Activated naive CD4-positive, alpha-beta T cell (primary cell): Measurements from ENCODE around the gene AQP2.

Experiments used
- DNase-seq, 4 experiments: peaks; one replicate each; lab custom pipeline; 2025; lab: John Stamatoyannopoulos, UW

AQP2 gene

GRCh38 chr12:49955899-49956662 lies 5.5 kb downstream of the AQP2 start:
- no peak for DNase-seq

DNA sequence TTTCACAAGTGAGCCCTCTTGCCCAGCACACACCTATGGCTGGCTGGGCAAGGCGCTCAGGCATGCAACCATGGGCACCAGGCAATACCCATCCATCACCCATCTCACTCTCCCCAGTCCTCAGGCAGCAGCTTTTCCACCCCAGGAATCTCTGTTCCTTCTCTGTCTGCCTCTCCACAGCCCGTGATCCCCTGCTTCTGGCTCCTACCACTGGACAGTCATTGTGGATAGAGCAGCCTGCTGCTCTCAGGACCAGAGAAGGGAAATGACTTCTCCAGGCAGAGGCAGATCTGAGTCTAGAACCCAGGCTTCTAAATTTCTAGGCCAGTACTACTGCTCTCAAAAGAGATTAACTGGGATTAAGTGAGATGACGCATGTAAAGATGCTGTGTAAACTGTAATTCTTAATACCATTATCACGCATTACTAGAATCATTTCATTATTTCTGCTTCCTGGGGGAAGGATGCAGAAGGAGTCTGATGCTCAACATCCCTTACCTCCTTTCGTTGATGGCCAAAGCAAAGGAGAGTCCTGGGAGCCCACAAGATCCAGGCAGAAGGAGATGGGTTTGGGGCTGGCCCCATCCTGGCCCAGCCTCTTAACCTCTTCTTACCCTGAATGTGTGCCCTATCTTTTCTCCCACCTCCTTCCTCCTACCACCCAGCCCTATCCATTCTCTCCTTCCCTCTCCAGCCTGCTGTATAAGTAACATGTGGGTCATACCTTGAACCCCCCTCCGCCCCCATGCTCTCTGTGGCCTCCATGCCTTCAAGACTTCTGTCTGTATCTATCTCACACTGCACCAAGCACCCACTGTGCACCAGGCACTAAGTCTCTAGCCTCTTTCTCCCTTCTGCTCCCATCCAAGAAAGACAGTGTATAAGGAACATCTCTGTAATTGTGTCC lies 6.4 kb downstream of the AQP2 start:
- no peak for DNase-seq

GRCh38 chr12:49957570-49957967 lies 7.0 kb downstream of the AQP2 start:
- no peak for DNase-seq

- no peak for DNase-seq
Observed at GRCh38 chr12:49959685-49960473, 9.3 kb downstream of the AQP2 start.

- DNase-seq, result no peak
Observed at GRCh38 chr12:49960474-49961110, 10.1 kb downstream of the AQP2 start.

- no peak for DNase-seq
Observed at GRCh38 chr12:49961111-49961922, 10.8 kb downstream of the AQP2 start, which contains the start of gene AQP5. TSS of gene AQP5 (plus strand) at chr12:49961872. CDS start at chr12:49962018, 146 bp downstream.

- DNase-seq, result no peak
Observed at GRCh38 chr12:49961993-49962764, 11.6 kb downstream of the AQP2 start.

- DNase-seq, result no peak
Observed at GRCh38 chr12:49962861-49963765, 12.6 kb downstream of the AQP2 start.

- no peak for DNase-seq
Observed at GRCh38 chr12:49963976-49964815, 13.7 kb downstream of the AQP2 start.

DNA sequence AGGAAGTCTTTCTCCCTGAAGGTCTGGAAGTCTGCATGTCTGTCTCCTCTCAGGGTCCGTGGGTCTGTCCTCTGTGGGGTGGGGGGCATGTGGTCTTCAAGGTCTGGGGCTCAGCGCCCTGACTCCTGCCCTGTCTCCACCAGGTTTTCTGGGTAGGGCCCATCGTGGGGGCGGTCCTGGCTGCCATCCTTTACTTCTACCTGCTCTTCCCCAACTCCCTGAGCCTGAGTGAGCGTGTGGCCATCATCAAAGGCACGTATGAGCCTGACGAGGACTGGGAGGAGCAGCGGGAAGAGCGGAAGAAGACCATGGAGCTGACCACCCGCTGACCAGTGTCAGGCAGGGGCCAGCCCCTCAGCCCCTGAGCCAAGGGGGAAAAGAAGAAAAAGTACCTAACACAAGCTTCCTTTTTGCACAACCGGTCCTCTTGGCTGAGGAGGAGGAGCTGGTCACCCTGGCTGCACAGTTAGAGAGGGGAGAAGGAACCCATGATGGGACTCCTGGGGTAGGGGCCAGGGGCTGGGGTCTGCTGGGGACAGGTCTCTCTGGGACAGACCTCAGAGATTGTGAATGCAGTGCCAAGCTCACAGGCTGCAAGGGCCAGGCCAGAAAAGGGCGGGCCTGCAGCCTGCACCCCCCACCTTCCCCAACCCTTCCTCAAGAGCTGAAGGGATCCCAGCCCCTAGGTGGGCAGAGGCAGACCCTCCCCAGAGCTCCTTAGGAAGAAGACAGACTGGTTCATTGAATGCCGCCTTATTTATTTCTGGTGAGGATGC lies 14.5 kb downstream of the AQP2 start:
- no peak for DNase-seq

DNA sequence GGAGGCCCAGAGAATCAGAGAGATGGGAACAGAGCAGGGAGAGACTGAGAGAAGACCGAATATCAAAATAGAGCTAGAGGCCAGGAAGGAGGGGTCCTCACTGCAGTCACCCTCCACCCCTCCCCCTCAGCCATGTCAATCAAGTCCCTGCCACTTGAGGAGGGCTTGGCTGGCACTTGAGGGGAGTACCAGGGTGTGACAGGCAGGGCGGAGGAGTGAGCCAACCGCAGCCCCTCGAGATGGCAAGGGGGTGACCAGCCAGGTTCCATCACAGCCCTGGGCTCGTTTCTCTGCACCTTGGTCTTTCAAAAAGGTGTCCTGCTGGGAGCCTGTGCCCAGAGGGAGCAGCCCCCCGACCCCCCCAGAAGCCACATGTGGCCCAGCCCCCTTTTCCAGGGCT lies 15.3 kb downstream of the AQP2 start:
- DNase-seq, result no peak

GRCh38 chr12:49966511-49967041 lies 16.0 kb downstream of the AQP2 start:
- DNase-seq, result no peak

- DNase-seq, result peak; percentile 92 to 98 (median 94)
Observed at GRCh38 chr12:49967042-49967776, 16.7 kb downstream of the AQP2 start.

DNA sequence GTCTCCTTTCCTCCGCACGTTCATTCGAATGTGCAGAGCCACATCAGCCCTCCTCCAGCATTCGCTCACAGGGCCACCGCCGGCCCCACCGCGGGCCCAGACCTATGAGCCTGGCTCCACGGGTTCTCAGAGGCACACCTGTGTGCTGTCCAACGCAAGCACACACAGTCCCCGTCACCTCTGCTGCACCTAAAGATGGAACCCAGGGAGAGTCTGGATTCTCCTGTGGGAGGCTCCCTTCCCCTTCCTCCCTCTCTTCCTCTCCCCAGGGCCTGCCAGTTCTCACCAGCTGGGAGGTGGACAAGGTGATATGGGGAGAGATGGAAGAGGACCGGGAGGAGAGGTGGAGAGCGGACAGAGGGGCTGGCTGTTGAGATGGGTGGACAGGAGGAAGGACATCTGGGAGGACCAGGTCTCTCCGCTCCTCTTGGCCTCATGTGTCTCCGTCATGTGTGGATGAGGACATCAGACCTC lies 17.3 kb downstream of the AQP2 start:
- no peak for DNase-seq

DNA sequence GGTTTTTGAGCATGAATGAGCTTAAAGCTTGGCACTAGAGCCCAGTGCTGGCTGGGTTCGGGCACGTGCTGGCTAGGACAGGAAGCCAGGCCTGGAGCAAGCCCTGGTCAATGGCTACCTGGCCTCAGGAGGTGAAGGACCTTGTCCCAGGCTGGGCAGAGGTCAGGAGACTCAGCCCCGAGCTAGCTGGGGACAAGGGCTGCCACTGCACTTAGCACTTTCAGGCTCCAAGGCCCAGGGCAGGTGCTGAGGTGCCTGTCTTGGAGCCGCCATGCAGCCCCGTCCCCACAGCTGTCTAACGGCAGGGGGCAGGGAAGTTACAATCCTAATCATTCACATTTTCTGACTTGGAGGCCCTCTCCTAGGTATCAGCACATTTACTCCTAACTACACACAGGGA lies 17.9 kb downstream of the AQP2 start:
- DNase-seq, result no peak

GRCh38 chr12:49969027-49969426 lies 18.5 kb downstream of the AQP2 start:
- no peak for DNase-seq
